Vagina (tissue), 2 donors: Measurements from ENCODE around the gene ROR1.

Experiments used
- CTCF ChIP-seq, 3 experiments: fragments of 450-650 bp in 2 of 3; fragments of 200-600 bp in 1 of 3; sonication (generic) in 1 of 3; IDR thresholded peaks; one replicate each; pipeline ENCODE4 v1.5.1; 2017 to 2019; ENCODE audit warnings: antibody characterized with exemption in 3 of 3, mild to moderate bottlenecking in 2 of 3, moderate library complexity in 2 of 3
- POLR2A ChIP-seq, 2 donors: fragments of 450-650 bp; IDR thresholded peaks; one replicate each; pipeline ENCODE4 v1.6.1; 2017; ENCODE audit warnings: antibody characterized with exemption in 2 of 2, mild to moderate bottlenecking in 2 of 2, moderate library complexity in 2 of 2
- POLR2AphosphoS5 ChIP-seq, 2 donors: sonication (generic); formaldehyde crosslinking; IDR thresholded peaks; one replicate each; pipeline ENCODE4 v1.9.0; 2017; ENCODE audit warnings: antibody characterized with exemption in 2 of 2, mild to moderate bottlenecking in 2 of 2, low read depth in 1 of 2; ENCODE audit not compliant: insufficient read depth in 1 of 2

- TF ChIP-seq POLR2AphosphoS5 (IDR thresholded peaks at IDR 0.05; ENCODE audit: insufficient read depth in 1 of 2, low read depth in 1 of 2) (no peak), CTCF (IDR thresholded peaks at IDR 0.05) (no peak), POLR2A (IDR thresholded peaks at IDR 0.05) (no peak)
Observed at GRCh38 chr1:64200064-64200463, 426.2 kb downstream of the ROR1 start.
